Colon (tissue), 2 donors: ENCODE results near the gene DSC2.
"Not testable (repeated sequence)": the region's sequence is repeated elsewhere in the genome, so short reads cannot be mapped to it uniquely, and the experiment has no call there.

Source experiments
- FAIRE-seq: peaks from 2 replicates; lab custom pipeline; 2012; peaks lifted over from hg19 to GRCh38; lab: Jason Lieb, UNC
- donor health status: control.
- donor health status: control.

Gene DSC2

GRCh38 chr18:31102025-31102684 lies at the start of gene DSC2:
TSS of gene DSC2 (minus strand) at chr18:31102421. CDS start at chr18:31101971, 450 bp downstream.
- no peak for FAIRE-seq

- no peak for FAIRE-seq
These were observed 47.1 kb upstream of the DSC2 start for GRCh38 chr18:31149351-31149750.

- no peak for FAIRE-seq
These were observed 46.4 kb upstream of the DSC2 start for GRCh38 chr18:31148600-31148999.

GRCh38 chr18:31146809-31147208 lies 44.6 kb upstream of the DSC2 start:
- FAIRE-seq: no peak

- FAIRE-seq: no peak
These were observed 40.8 kb upstream of the DSC2 start for GRCh38 chr18:31143025-31143424.

DNA sequence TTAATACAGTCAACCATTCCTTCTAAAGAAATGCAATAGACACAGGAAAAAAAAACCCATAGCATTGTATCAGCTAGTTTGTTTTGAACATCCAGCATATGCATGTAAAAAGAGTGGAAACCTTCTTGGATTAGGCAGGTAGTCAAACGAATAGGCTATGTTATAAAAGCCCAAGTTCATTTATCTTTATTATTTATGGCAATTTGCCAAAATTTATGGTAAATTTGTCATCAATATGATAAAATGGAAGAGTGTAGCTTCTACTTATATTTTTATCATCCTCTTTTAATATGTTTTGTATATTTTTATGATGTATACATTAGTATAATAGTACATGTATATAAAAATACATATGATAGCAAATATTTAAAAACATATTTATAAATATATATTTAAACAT lies 36.5 kb upstream of the DSC2 start:
- FAIRE-seq: peak; percentile 41

- FAIRE-seq: no peak
These were observed 32.8 kb upstream of the DSC2 start for GRCh38 chr18:31134988-31135529.

DNA sequence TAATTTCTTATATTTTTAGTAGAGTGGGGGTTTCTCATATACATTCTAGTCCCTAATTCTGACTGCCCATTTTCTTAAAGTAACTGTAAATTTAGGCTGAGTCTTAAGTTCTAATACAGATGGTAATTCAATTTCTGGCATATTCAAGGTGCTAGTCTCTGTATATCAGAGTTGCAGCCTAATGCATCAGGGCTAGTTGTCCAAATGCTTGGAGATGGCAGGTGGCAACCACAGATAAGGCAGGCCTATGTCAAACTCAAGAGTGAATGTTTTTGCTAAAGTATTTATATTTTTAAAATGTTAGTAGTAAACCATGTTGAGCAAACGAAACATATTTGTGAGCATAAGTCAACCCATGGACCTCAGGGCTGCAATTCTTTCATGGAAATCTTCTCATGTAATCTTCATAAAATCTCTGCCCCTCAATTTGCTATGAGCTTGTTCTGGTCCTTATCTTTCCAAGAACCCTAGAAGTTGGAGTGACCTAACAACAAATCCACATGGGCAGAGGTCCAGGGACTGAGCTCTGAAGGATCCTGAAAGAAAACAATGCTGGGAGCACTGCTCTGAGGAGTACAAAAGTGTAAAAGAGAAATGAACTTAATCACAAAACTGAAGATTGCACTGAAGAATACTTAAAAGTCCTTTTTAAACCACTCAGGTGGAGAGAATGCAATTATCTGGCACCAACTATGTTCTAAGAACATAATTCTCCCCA lies 27.3 kb upstream of the DSC2 start:
- no peak for FAIRE-seq

DNA sequence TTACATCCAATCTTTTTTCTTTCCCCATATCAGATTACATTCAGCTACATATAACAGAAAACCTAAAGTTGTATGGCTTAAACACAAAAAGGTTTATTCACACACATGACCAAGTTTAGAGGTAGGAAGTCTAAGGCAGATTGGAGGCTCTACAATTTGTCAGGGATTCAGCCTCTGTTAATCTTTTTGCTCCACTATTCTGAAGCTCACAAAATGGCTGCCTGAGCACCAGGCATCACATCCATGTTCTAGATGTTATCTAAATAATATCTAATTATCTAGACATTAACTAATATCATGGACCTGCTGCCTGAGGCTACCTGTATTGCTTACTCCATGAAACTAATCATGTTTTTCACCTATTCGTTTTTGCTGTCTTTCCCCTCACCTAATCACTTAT lies 23.7 kb upstream of the DSC2 start:
- no peak for FAIRE-seq

GRCh38 chr18:31123125-31123524 lies 20.9 kb upstream of the DSC2 start:
- FAIRE-seq: not testable (repeated sequence)

- no peak for FAIRE-seq
These were observed 18.4 kb upstream of the DSC2 start for GRCh38 chr18:31120594-31120993.

DNA sequence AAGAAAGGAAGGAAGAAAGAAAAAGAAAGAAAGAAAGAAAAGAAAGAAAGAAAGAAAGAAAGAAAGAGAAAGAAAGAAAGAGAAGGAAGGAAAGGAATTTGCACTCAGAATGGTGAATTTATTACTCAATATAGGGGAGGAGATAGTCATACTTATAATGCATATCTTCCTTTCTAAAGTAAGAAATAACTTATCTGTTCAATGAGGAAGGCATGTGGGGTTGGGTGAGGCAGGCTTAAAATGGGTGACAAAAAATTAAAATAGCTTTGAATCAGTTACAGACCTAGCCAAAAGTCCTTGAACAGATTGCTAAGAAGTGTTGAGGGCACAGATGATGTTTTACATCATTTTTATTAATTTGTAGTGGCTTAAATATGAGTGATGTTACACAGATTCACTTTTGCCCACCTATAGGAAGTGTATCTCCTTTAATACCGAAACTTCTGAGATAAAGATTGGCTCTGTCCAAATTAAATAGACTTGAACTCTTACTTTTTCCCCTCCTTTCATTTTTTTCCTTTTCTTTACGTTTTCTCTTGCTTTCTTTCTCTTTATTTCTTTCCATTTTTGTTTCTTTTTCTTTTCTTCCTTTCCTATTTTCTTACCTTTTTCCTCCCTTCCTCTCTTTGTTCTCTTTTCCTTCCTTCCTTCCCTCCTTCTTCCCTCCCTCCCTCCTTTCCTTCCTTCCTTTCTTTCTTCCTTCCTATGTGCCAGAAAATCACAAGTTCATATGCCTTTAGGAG lies 14.8 kb upstream of the DSC2 start:
- no peak for FAIRE-seq

DNA sequence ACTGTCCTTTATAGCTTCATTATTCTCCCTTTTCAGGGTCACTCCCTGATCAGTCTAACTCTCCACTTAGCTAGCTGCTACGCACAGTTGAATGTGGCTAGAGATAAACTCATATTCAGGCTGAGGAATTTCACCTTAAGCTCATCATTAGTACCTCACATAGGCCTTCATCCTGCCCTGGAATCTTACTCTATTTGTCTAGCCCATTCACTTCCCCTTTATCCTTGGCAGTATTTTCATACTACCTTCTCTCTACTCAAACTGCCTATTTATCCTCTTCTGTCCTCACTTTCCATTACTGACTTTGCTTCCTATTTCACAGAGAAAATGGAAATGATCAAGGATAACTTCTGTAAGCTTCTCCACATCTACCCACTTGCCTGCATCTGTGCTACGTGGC lies 10.6 kb upstream of the DSC2 start:
- FAIRE-seq: no peak

GRCh38 chr18:31105733-31106132 lies 3.5 kb upstream of the DSC2 start:
- no peak for FAIRE-seq

DNA sequence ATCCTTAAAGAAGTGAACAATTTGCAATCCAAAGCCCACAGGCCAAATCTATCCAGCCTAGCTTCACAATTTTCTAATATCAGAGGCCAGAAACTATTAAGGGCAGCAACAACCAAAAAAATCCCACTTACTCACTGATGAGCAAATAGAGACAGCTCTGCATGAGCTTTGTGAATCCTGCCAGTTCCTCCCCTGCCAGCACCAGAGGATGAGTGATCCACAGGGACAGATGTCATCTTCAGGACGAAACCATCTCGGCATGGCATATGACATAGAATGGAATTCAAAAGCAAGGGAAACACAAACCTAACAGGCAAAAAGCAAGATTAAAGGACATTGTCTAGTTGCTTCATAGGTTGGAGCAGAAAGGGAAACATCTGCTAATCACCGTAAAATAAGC lies 2.2 kb upstream of the DSC2 start:
- no peak for FAIRE-seq

GRCh38 chr18:31103423-31103822 lies 1.2 kb upstream of the DSC2 start:
- no peak for FAIRE-seq

DNA sequence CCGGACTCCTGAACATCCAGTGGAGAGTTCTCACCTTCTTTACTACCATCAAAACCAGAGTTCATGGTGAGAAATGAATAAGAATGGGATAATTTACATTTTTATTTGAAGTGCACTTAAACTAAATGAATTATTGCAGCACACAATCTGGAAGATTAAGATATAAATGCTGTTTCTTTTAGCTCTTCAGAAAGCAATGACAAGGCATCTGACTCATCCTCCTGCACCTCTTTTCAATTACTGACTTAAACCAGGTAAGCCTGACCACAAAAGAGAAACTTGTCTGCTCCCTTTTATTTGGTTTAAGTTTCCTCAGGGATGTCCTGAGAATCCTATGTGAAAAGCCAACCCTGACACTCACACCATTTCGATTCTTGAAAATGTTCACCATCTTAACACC lies 720 bp upstream of the DSC2 start:
- FAIRE-seq: no peak

DNA sequence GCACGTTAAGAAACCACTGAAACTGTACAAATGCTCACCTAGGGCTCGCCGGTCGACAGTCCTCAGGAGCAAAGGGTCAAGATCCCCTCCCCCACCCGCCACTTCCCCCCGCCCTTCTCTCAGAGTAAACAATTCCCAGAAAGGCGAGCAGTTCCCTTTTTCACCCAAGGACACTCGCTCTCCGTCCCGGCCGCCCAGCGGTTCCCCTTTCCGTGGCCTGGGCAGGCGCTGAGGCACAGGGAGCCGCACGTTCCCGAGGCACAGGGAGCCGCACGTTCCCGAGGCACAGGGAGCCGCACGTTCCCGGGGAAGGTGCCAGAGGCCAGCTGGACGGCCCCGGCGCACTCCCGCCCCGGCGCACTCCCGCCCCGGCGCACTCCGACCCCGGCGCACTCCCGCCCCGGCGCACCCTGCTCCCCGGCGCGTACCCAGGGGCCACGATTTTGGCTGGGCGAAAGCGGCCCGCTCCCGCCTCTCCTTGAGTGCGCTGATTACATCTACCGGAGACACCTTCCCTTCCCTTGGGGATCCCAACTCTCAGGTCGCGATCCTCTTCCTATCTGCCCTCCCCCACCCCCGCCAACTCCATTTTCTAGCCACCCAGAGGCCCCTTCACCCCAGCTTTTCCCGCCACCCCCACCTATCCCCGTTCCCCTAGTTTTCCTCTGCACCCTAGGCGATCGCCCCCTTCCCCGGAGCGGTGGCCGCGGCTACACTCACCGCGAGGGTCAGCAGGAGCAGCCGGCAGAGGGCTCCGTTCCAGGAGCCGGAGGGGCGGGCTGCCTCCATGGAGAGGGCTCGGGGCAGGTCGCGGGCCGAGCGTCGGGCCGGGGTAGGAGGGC lies 817 bp downstream of the DSC2 start:
- no peak for FAIRE-seq

DNA sequence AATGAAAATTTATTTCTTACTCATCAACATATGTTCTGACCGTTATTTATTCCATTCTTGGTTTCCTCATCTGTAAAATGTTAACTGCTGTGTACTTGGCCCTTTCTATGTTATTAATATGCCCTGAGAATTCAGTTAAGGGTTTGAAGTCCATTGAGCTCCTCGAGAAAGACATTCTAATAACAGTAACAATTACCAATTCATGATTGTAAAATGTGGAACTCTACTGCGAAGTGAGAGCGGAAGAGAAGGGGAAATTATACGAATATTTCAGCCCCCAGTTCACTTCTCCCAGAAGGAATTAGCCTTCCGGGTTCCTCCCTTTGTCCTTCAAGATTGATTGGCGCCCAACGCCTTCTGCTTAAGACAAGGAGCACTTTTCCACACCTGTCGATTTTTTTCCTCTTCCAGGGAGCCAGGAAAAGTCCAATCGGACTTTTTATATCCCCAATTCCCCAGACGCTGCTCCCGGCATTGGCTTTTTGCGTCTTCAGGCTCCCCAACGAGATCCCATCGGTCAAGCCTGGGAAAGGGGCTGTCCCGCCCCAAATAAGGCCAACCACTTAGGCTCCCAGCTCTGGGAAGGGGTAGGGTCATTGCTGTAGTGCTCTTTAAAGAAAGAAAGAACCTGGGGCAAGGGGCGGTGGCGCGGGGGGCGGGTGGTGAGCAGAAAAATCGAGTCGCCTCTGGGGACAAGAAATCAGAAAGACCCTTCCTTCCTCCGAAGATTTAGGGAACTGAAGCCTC lies 1.6 kb downstream of the DSC2 start:
- no peak for FAIRE-seq

DNA sequence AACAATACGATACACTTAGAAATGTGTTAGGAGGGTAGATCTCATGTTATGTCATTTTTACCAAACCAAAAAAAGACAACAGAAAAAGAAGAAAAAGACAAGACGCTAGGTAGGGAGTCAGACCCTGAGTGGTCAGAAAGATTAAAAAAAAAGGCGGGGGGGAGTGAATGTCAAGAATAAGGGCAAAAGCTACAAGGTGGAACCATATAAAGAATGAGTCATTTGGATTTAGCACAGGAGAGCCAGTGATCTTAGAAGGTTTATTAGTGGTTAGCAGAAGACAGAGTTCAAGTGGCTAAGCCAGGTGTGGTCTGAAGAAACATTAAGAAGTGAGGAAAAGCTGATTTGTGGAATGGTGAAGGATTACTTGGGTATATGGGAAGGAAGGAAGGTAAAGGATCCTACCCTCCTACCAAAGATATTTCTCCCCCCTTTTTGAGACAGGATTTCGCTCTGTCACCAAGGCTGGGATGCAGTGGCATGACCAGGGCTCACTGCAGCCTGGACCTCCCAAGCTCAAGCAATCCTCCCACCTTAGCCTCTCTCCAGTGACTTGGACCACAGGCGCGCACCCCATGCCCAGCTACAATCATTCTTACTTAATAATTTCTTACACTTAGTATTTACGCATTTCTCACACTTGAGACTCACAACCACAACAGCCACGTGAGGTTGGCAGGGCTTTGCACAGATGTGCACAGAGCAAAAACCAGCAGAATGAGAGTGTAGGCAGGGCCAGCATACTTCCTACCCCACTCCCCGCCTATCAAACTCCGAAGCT lies 2.6 kb downstream of the DSC2 start:
- peak; percentile 55 for FAIRE-seq

DNA sequence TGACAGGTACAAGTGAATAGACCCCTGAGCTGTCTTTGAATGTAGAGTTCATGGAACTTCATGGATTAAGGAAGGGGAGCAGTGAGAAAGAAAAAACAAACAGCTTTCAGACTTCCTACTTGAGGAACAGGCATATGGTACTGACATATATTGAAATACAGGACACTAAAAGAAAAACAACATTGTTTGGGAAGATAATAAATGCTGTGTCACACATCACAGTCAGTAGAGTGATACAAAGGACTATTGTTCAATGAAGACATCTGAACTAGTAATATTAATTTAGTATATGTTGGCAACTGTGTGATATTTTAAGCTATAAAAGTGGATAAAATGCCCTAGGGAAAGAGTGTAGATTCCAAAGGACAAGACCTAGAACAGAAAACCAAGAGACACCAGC lies 3.3 kb downstream of the DSC2 start:
- no peak for FAIRE-seq
